Hepatocyte (in vitro differentiated cells): ENCODE data around the gene NELFB. TPM values are rescaled to one million over a fixed set of nuclear protein-coding genes. Genes with fewer than 3 reads are reported as not detected.

Source experiments
- DNase-seq: peaks from one replicate; pipeline ENCODE4 v3.0.0-alpha.2; 2016; ENCODE audit warnings: low spot score
- H2AFZ ChIP-seq: fragments of 200-600 bp; sonication (generic); 2 replicates; pipeline ENCODE4 v1.6.0; 2016; ENCODE audit warnings: antibody characterized with exemption, mild to moderate bottlenecking
- H3K27ac ChIP-seq: fragments of 200-600 bp; sonication (generic); 2 replicates; pipeline ENCODE4 v1.5.1; 2016; ENCODE audit warnings: mild to moderate bottlenecking
- H3K27me3 ChIP-seq: fragments of 200-600 bp; sonication (generic); 2 replicates; pipeline ENCODE4 v1.6.1; 2016
- H3K36me3 ChIP-seq: fragments of 200-600 bp; sonication (generic); replicated peaks from 2 replicates; pipeline ENCODE4 v1.5.1; 2016; ENCODE audit warnings: low read depth; ENCODE audit not compliant: insufficient read depth
- H3K4me1 ChIP-seq: fragments of 200-600 bp; sonication (generic); 2 replicates; pipeline ENCODE4 v1.5.1; 2016; ENCODE audit warnings: mild to moderate bottlenecking, moderate library complexity; ENCODE audit not compliant: insufficient read depth
- H3K4me2 ChIP-seq: fragments of 200-600 bp; sonication (generic); 2 replicates; pipeline ENCODE4 v1.6.0; 2016
- H3K4me3 ChIP-seq: fragments of 200-600 bp; sonication (generic); 2 replicates; pipeline ENCODE4 v1.5.1; 2016; ENCODE audit warnings: mild to moderate bottlenecking
- H3K79me2 ChIP-seq: fragments of 200-600 bp; sonication (generic); 2 replicates; pipeline ENCODE4 v1.6.0; 2017; ENCODE audit warnings: mild to moderate bottlenecking
- H3K9me2 ChIP-seq: fragments of 200-600 bp; sonication (generic); replicated peaks from 2 replicates; pipeline ENCODE4 v1.6.0; 2017; ENCODE audit warnings: mild to moderate bottlenecking; ENCODE audit not compliant: insufficient read depth
- H3K9me3 ChIP-seq: fragments of 200-600 bp; sonication (generic); 2 replicates; pipeline ENCODE4 v1.5.1; 2016; ENCODE audit warnings: low read depth, mild to moderate bottlenecking
- H4K20me1 ChIP-seq: fragments of 200-600 bp; sonication (generic); 2 replicates; pipeline ENCODE4 v1.6.0; 2016; ENCODE audit warnings: mild to moderate bottlenecking; ENCODE audit not compliant: insufficient read depth, poor library complexity, severe bottlenecking
- EZH2 ChIP-seq: fragments of 200-600 bp; sonication (generic); IDR thresholded peaks from 2 replicates; pipeline ENCODE4 v1.6.1; 2016; ENCODE audit warnings: antibody characterized with exemption, mild to moderate bottlenecking, borderline replicate concordance
- EZH2phosphoT487 ChIP-seq: fragments of 200-600 bp; sonication (generic); IDR thresholded peaks from one replicate; pipeline ENCODE4 v1.6.1; 2018; ENCODE audit warnings: antibody characterized with exemption, mild to moderate bottlenecking, low read depth, moderate library complexity; ENCODE audit not compliant: unreplicated experiment, severe bottlenecking
- WGBS: methylation state at CpG from one replicate; pipeline ENCODE4 v1.1.6; 2016; ENCODE audit warnings: low lambda C conversion rate; ENCODE audit errors: missing lambda C conversion rate; 5-methylcytosine and 5-hydroxymethylcytosine counted together
- polyA plus RNA-seq: library from polyadenylated mRNA; unstranded; fragments of >200 nt; fragmentation: Nextera tagmentation; extraction: Ambion mirVana; gene quantifications from 2 replicates; pipeline ENCODE4 v1.2.1, GENCODE V29; 2016
- total RNA-seq: library from RNA; depleted of rRNA; stranded (reverse); fragments of >200 nt; gene quantifications from 2 replicates; pipeline ENCODE4 v1.2.3, GENCODE V29; 2014
- TF ChIP-seq, protein P1 (sequence below): fragments of 200-600 bp; sonication (generic); IDR thresholded peaks from 2 replicates; pipeline ENCODE4 v1.5.1; 2016; ENCODE audit warnings: antibody characterized with exemption, mild to moderate bottlenecking; ENCODE audit not compliant: poor library complexity

Gene NELFB
- total and polyA plus RNA-seq, 2 experiments from 2014 or later = 41.4 to 63.5 TPM

GRCh38 chr9:137215196-137215986 is 39.7 kb upstream of the NELFB start:
- Histone ChIP-seq H3K9me2 (no peaks in the 10 kb centered on the region), H3K4me1 (peaks cover 22% of the 10 kb centered on the region), H3K79me2 (no peaks in the 10 kb centered on the region), H3K4me2 (no peak overlapping the region), H3K27ac (no peak overlapping the region), H3K4me3 (no peak overlapping the region), H2AFZ (no peak overlapping the region), H3K9me3 (no peaks in the 10 kb centered on the region), H4K20me1 (no peaks in the 10 kb centered on the region), H3K36me3 (no peaks in the 10 kb centered on the region), H3K27me3 (no peaks in the 10 kb centered on the region)
- 96% methylated on average over 18 of the region's 22 CpGs for WGBS
- no peak for DNase-seq
- TF ChIP-seq EZH2 (no peak), EZH2phosphoT487 (no peak)
- TF ChIP-seq, protein P1, sequence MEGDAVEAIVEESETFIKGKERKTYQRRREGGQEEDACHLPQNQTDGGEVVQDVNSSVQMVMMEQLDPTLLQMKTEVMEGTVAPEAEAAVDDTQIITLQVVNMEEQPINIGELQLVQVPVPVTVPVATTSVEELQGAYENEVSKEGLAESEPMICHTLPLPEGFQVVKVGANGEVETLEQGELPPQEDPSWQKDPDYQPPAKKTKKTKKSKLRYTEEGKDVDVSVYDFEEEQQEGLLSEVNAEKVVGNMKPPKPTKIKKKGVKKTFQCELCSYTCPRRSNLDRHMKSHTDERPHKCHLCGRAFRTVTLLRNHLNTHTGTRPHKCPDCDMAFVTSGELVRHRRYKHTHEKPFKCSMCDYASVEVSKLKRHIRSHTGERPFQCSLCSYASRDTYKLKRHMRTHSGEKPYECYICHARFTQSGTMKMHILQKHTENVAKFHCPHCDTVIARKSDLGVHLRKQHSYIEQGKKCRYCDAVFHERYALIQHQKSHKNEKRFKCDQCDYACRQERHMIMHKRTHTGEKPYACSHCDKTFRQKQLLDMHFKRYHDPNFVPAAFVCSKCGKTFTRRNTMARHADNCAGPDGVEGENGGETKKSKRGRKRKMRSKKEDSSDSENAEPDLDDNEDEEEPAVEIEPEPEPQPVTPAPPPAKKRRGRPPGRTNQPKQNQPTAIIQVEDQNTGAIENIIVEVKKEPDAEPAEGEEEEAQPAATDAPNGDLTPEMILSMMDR = no peak

DNA sequence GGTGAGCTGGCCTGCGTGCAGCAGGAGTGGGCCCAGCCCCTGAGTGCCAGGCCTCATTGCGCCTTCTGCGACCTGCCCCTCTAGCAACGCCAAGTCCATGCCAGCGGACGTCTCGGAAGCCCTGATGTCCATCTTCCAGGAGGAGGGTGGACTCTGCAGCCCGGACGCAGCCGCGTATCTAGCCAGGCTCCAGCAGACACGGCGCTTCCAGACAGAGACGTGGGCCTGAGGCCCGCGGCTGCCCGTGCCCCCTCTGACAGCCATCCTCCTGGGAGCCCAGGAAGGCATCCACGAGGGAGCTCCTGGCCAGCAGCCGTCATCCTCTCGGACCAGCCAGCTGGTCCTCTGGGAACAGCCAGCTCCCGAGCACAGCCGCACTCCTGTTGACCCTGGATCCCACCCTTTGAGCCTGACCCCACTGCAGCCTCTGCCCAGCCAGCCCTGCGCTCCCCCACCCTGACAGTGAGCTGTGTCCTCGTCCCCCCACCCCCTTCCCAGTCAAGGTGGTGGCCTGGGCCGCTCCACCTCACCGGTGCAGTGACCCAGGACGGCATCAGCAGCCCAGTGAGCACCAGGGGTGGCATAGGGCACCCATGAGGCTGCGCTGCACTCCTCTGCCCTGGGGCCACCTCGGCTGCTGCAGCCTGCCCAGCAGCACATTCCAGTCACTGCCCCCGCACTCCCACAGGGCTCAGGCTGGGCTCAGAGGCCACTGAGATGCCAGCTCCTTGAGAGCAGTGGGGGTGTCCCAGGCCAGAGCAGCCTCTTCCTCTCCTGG is 38.8 kb upstream of the NELFB start:
- Histone ChIP-seq H3K36me3 (no peaks in the 10 kb centered on the region), H3K4me3 (no peak overlapping the region), H3K27ac (no peak overlapping the region), H4K20me1 (no peaks in the 10 kb centered on the region), H3K9me2 (no peaks in the 10 kb centered on the region), H2AFZ (no peak overlapping the region), H3K79me2 (no peaks in the 10 kb centered on the region), H3K4me1 (peaks cover 22% of the 10 kb centered on the region), H3K9me3 (no peaks in the 10 kb centered on the region), H3K27me3 (no peaks in the 10 kb centered on the region), H3K4me2 (peak overlapping the region; percentile 70)
- no peak for DNase-seq
- 94% methylated on average over 21 of the region's 30 CpGs for WGBS
- TF ChIP-seq EZH2phosphoT487 = no peak
- TF ChIP-seq, protein P1 = no peak
- no peak for TF ChIP-seq EZH2

DNA sequence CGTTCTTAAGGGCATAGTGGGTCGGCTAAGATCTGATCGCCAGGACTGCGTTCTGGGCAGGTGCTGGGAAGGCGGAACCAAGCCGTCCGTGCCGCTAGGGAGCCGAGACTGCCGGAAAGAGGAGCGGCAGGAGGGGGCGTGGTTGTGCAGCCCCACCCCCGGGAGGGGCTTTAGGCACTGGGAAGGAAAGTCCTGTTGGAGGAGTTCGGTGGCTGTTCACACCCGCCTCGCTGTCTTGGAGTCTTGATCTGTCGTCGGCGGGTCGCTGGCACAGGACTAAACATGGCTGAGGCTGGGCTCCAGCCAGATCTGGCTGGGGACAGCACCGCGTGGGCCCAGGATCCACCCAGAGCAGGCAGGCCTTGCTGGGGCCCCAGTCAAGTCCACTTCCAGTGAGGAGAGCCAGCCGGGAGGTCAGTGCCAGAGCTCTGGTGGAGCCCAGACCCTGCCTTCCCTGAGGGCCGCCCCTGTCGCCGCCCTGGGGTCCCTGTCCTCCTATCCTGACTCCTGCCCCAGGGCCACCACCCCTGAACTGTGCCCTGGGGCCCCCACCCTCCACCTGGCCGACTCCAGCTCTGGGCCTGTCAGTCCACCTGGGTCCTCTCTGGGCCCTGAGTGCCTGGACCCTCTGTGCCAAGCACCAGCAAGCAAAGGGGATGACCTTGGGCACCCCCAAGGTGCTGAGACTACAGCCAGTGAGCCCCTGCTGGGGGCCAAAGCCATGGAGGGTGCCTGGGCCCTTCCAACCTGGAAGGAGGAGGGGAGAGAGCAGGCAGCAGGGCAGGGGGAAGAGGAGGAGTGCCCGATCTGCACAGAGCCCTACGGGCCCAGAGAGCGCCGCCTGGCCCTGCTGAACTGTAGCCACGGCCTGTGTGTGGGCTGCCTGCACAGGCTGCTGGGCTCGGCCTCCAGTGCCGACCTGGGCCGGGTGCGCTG is 37.6 kb upstream of the NELFB start:
- 52% methylated on average over 36 of the region's 36 CpGs for WGBS
- DNase-seq = peak; percentile 90
- peak overlapping the region; percentile 70 for H3K4me2 ChIP-seq
- peak overlapping the region; percentile 85 for H3K27ac ChIP-seq
- H3K27me3 ChIP-seq = no peaks in the 10 kb centered on the region
- no peaks in the 10 kb centered on the region for H4K20me1 ChIP-seq
- no peaks in the 10 kb centered on the region for H3K9me3 ChIP-seq
- peaks cover 24% of the 10 kb centered on the region for H3K4me1 ChIP-seq
- H3K79me2 ChIP-seq = no peaks in the 10 kb centered on the region
- H3K4me3 ChIP-seq = no peak overlapping the region
- TF ChIP-seq EZH2phosphoT487 = no peak
- no peaks in the 10 kb centered on the region for H3K9me2 ChIP-seq
- H2AFZ ChIP-seq = no peak overlapping the region
- no peaks in the 10 kb centered on the region for H3K36me3 ChIP-seq
